HUES64 (cell line): ENCODE results near the gene NSF.
"Not testable (repeated sequence)": the region's sequence is repeated elsewhere in the genome, so short reads cannot be mapped to it uniquely, and the experiment has no call there.

Experiments
- H3K27ac ChIP-seq: 2 replicates; pipeline ENCODE4 v1.7.0; 2013; ENCODE audit warnings: low read depth, low read length, inconsistent platforms
- H3K27me3 ChIP-seq: 2 replicates; pipeline ENCODE4 v1.6.1; 2013; ENCODE audit warnings: mild to moderate bottlenecking, low read length; ENCODE audit not compliant: insufficient read depth
- H3K36me3 ChIP-seq: 2 replicates; pipeline ENCODE4 v1.6.1; 2013; ENCODE audit warnings: mild to moderate bottlenecking, low read length; ENCODE audit not compliant: insufficient read depth
- H3K4me1 ChIP-seq: 2 replicates; pipeline ENCODE4 v1.6.1; 2013; ENCODE audit warnings: mild to moderate bottlenecking, low read length, moderate library complexity; ENCODE audit not compliant: insufficient read depth
- H3K4me3 ChIP-seq: 2 replicates; pipeline ENCODE4 v1.5.1; 2013; ENCODE audit warnings: mild to moderate bottlenecking, low read length, moderate library complexity
- H3K9ac ChIP-seq: 2 replicates; pipeline ENCODE4 v1.6.1; 2013; ENCODE audit warnings: mild to moderate bottlenecking, low read depth, low read length
- H3K9me3 ChIP-seq: 2 replicates; pipeline ENCODE4 v1.6.1; 2013; ENCODE audit warnings: low read depth, low read length; ENCODE audit not compliant: insufficient read depth
- WGBS: fragments of 150-250, 120-280 bp; methylation state at CpG from one replicate; pipeline ENCODE4 v1.1.7; 2013; ENCODE audit warnings: missing lambda C conversion rate; 5-methylcytosine and 5-hydroxymethylcytosine counted together

NSF gene

GRCh38 chr17:46672777-46673176, 82.3 kb downstream of the NSF start:
- no CpG with 5 or more reads among the region's 2 CpGs for WGBS
- H3K27me3 ChIP-seq, H3K27ac ChIP-seq: not testable (repeated sequence)

DNA sequence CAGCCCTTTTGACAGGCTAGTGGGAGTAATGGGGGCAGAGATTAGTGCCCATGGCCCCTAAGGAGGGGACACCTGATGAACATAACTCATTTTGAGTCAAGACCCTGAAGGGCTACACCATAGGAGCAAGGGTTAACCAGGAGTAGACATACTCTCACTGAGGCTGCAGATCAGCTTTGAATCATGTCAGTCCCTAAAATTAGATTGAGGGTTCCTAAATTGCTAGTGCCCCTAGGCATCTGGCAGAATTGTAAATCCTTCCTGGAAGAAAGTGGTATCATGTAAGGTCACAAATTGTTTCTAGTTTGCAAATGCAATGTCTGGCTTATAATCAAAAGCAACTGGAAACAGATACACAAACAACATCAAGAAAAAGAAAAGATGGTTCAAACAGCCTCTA, 87.3 kb downstream of the NSF start:
- H3K36me3 ChIP-seq, H3K4me1 ChIP-seq, H3K27me3 ChIP-seq, H3K4me3 ChIP-seq, H3K9me3 ChIP-seq, H3K27ac ChIP-seq, H3K9ac ChIP-seq: not testable (repeated sequence)

More at GRCh38 chr17:46672777-46673176, 82.3 kb downstream of the NSF start:
- H3K4me1 ChIP-seq, H3K9ac ChIP-seq, H3K36me3 ChIP-seq, H3K4me3 ChIP-seq, H3K9me3 ChIP-seq: not testable (repeated sequence)

DNA sequence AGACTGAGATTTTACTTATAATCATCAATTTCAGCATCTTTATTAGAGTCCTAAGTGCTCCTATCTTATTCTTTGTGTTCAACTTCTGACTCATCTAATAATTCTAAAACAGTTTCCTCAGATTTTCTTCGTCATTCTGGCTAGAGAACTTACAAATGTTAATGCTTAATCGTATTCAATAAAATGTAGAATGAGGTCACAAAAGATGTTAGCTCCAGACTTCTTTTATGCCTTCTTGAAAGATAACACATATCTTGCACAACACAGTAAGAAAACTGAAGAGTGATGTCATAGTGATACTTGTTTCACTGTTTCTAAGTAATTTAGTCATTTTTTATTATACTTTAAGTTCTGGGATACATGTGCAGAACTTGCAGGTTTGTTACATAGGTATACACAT, 93.2 kb downstream of the NSF start:
- H3K36me3 ChIP-seq, H3K9me3 ChIP-seq, H3K9ac ChIP-seq, H3K27me3 ChIP-seq, H3K4me1 ChIP-seq, H3K27ac ChIP-seq, H3K4me3 ChIP-seq: not testable (repeated sequence)
- WGBS = no CpG with 5 or more reads among the region's 2 CpGs

DNA sequence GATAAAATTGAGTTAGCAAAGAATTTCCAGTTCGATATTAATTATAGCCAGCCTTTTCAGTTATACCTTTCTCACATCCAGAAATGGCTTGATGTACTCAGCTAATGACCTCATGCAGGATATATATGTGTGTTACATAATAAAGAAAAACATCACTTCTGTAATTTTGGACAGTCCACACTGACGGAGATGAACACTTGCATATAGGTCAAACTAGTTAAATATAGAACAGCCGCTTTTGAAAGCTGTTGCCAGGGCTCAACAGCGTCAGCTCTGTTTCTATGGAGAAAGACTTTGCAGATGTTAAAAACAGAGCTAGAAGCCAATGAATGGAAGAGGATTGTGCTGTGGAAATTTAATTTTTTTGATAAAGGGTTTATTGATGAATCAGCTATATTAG, 94.8 kb downstream of the NSF start:
- WGBS = no CpG with 5 or more reads among the region's 4 CpGs

GRCh38 chr17:46692196-46692595, 101.7 kb downstream of the NSF start:
- H3K4me1 ChIP-seq, H3K4me3 ChIP-seq, H3K9ac ChIP-seq, H3K9me3 ChIP-seq, H3K27ac ChIP-seq, H3K36me3 ChIP-seq, H3K27me3 ChIP-seq: not testable (repeated sequence)
- no CpG with 5 or more reads among the region's 3 CpGs for WGBS

More for the DNA sequence above, 94.8 kb downstream of the NSF start:
- H3K9me3 ChIP-seq, H3K9ac ChIP-seq, H3K4me1 ChIP-seq, H3K4me3 ChIP-seq, H3K27me3 ChIP-seq, H3K27ac ChIP-seq, H3K36me3 ChIP-seq: not testable (repeated sequence)

DNA sequence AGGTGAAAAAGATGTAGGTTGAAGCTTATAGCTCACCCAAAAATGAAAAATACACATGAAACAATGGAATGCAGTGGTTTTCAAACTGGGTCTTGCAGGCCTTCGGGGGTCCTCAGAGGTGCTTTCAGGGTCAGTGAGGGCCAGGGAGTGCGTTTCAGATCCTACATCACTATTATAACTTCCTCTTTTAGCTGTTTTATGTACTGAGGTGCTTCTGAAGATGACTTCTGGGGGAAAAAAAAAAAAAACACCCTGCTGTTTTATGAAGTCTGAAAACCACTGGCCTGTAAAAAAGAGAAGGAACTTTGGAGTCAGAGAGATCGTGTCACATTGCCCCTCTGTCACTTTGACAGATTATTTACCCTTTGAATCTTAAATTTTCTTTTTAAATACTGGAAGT, 102.8 kb downstream of the NSF start:
- H3K36me3 ChIP-seq, H3K9me3 ChIP-seq, H3K27me3 ChIP-seq, H3K4me3 ChIP-seq, H3K9ac ChIP-seq, H3K27ac ChIP-seq, H3K4me1 ChIP-seq: not testable (repeated sequence)
- no CpG with 5 or more reads among the region's 3 CpGs for WGBS

DNA sequence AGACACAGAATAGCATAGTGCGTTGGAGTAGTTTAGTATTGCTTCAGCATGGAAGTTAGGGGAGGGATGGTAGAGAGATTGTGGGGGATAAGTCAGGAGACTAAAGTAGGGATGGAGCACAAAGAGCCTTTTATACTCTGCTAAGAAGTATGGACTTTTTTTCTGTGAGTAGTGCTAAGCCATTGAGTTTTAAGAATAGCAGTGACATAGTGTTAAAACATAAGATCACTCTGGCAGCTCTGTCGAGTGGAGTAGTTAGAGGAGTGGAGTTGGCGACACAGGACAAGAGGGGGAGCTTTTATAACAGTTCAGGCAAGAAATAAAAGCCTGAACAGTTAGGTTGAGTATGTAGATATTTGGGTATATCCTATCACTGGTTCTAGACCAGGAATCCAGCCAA, 106.1 kb downstream of the NSF start:
- H3K36me3 ChIP-seq, H3K27me3 ChIP-seq, H3K27ac ChIP-seq, H3K9ac ChIP-seq, H3K4me3 ChIP-seq, H3K9me3 ChIP-seq, H3K4me1 ChIP-seq: not testable (repeated sequence)
- no CpG with 5 or more reads among the region's 3 CpGs for WGBS

- not testable (repeated sequence) for H3K27ac ChIP-seq, H3K4me3 ChIP-seq, H3K27me3 ChIP-seq, H3K9me3 ChIP-seq, H3K4me1 ChIP-seq, H3K36me3 ChIP-seq, H3K9ac ChIP-seq
- WGBS = no CpG with 5 or more reads among the region's 2 CpGs
These were observed 108.5 kb downstream of the NSF start for GRCh38 chr17:46699014-46699413.

DNA sequence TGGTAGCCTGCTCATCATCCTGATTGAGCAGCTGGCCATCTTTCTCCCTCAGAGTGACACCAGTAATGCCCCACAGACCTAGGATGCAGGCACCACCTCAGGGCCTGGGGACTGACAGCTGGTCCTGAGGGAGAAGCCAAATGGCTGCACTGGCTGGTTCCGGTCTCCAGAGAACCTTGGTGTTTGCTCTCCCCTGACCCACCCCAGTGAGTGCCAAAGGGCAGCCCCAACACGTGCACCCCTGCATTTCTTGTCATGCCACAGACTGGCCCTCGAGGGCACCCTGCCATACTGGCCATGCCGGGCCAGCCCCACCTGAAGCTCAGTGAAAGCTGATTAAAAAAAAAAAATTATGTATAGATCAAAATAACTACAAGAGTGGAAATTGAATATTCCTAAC, 127.5 kb downstream of the NSF start:
- H3K4me1 ChIP-seq = no peaks in the 10 kb centered on the region
- no peak overlapping the region for H3K4me3 ChIP-seq
- no peak overlapping the region for H3K9ac ChIP-seq
- 96% methylated on average over 4 of the region's 4 CpGs for WGBS
- peaks cover 10% of the 10 kb centered on the region; the same call in 1 of the 2 replicates for H3K36me3 ChIP-seq
- no peaks in the 10 kb centered on the region for H3K27me3 ChIP-seq
- no peaks in the 10 kb centered on the region for H3K9me3 ChIP-seq
- H3K27ac ChIP-seq = no peak overlapping the region

DNA sequence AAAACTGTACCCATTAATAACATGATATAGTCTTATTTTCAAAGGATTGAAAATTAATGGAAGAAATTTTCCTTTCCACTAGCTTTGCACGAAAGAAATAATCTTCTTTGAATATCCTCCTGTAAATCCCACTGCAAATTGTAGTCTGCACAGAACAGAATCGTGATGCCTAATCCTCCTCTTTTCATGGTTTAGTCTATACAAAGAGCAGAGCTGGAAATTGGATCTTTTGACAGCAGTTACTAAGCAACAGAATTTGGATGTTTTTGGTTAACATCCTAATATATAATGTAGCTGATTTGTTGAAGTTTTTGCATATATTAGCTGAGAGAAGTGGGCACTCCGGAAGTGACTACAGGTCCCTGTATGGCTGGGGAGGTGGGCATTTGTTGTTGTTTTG, 129.4 kb downstream of the NSF start:
- no peak overlapping the region for H3K27ac ChIP-seq
- 91% methylated on average over 3 of the region's 3 CpGs for WGBS
- 0 out of 2 replicates have a peak, but pooled peaks cover 2% of the 10 kb centered on the region for H3K36me3 ChIP-seq
- no peak overlapping the region for H3K4me3 ChIP-seq
- no peaks in the 10 kb centered on the region for H3K27me3 ChIP-seq
- H3K9me3 ChIP-seq = no peaks in the 10 kb centered on the region
- H3K9ac ChIP-seq = no peak overlapping the region
- H3K4me1 ChIP-seq = no peaks in the 10 kb centered on the region

DNA sequence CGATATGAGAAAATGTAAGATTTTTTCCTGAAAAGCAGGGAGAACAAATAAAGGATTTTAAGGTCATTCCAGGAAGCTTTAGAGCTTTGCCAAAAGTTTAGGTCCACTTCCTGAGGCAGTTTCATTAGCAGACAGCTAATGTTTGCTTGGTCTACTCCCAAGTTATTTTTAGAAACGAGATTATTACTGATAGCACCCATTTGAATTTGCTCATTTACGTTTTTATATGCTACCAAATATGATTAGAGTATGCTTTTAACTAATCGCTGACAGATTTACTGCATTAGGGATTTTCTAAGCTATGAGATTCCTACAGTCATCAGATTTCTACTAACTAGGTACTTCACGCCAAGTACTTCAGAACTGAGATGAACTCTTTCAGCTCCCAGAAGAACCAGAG, 129.9 kb downstream of the NSF start:
- Histone ChIP-seq H3K27me3 (no peaks in the 10 kb centered on the region), H3K4me3 (no peak overlapping the region), H3K36me3 (no peaks in the 10 kb centered on the region), H3K9me3 (no peaks in the 10 kb centered on the region), H3K27ac (no peak overlapping the region), H3K9ac (no peak overlapping the region), H3K4me1 (no peaks in the 10 kb centered on the region)
- WGBS = 93% methylated on average over 5 of the region's 5 CpGs

GRCh38 chr17:46722662-46723285, 132.3 kb downstream of the NSF start:
- Histone ChIP-seq H3K9me3 (no peaks in the 10 kb centered on the region), H3K27ac (no peak overlapping the region), H3K36me3 (no peaks in the 10 kb centered on the region), H3K4me1 (no peaks in the 10 kb centered on the region), H3K4me3 (no peak overlapping the region), H3K9ac (no peak overlapping the region), H3K27me3 (no peaks in the 10 kb centered on the region)
- WGBS = 68% methylated on average over 7 of the region's 7 CpGs
